HepG2 (cell line): ENCODE data around the gene NR1H2. TPM values are rescaled to one million over a fixed set of nuclear protein-coding genes. Genes with fewer than 3 reads are reported as not detected.
A peak's percentile ranks its signal among the peaks of the same experiment; 100 is the strongest.

Experiments
- ATAC-seq: fragments of 200-7000 bp; cut with Tn5 transposase; 3 replicates; pipeline ENCODE4 v1.9.1; 2020; ENCODE audit warnings: mild to moderate bottlenecking, moderate library complexity
- BruUV-seq: library from RNA; stranded (reverse); fragments of 400-500 nt; replicated peaks from 2 replicates; lab custom pipeline; 2021; lab: Mats Ljungman, UMichigan
- CTCF ChIA-PET: fragments of 300-600 bp; formaldehyde crosslinking; extraction: SDS; loops from one replicate; lab custom pipeline; 2021; ENCODE audit warnings: low total read pairs, inconsistent platforms, low intra/inter-chr PET ratio; lab: Yijun Ruan, JAX
- POLR2A ChIA-PET: fragments of 350-600 bp; sonication (Branson Sonifier 250); formaldehyde crosslinking; loops from one replicate; lab custom pipeline; 2020; ENCODE audit warnings: antibody characterized with exemption, inconsistent platforms; lab: Yijun Ruan, JAX
- DNase-seq: peaks from one replicate; pipeline ENCODE4 v3.0.0-alpha.2; 2015; ENCODE audit warnings: low spot score
- FAIRE-seq: peaks from 3 replicates; lab custom pipeline; 2011; peaks lifted over from hg19 to GRCh38; lab: Jason Lieb, UNC
- H2AFZ ChIP-seq: one replicate; pipeline ENCODE4 v1.6.1; 2011; ENCODE audit warnings: low read length, inconsistent platforms
- H3K27ac ChIP-seq: fragments of 300-600 bp; 3 replicates; pipeline ENCODE4 v1.8.0; 2011; ENCODE audit warnings: mixed run types, mild to moderate bottlenecking, mixed read lengths, low read length, inconsistent platforms; ENCODE audit not compliant: insufficient read depth; ENCODE audit errors: extremely low read length
- H3K27me3 ChIP-seq, 2 experiments: fragments of 200-600 bp in 1 of 2; 2 replicates in 1 of 2; 3 replicates in 1 of 2; pipeline versions ENCODE4 v1.6.0 to v1.8.0; 2011; ENCODE audit warnings: low read length in 2 of 2, mild to moderate bottlenecking in 2 of 2, moderate library complexity in 2 of 2, inconsistent platforms in 1 of 2; ENCODE audit not compliant: insufficient read depth in 2 of 2, control insufficient read depth in 1 of 2
- H3K36me3 ChIP-seq, 2 experiments: fragments of 200-600 bp in 1 of 2; replicated peaks in 1 of 2; 2 replicates in 1 of 2; 3 replicates in 1 of 2; pipeline versions ENCODE4 v1.5.1 to v1.8.0; 2011; ENCODE audit warnings: low read length in 2 of 2, inconsistent platforms in 1 of 2; ENCODE audit not compliant: insufficient read depth in 2 of 2, control insufficient read depth in 1 of 2
- H3K4me1 ChIP-seq: 2 replicates; pipeline ENCODE4 v1.5.1; 2012; ENCODE audit warnings: low read length, inconsistent platforms; ENCODE audit not compliant: insufficient read depth
- H3K4me2 ChIP-seq: 2 replicates; pipeline ENCODE4 v1.6.0; 2011; ENCODE audit warnings: low read depth, low read length, inconsistent platforms
- H3K4me3 ChIP-seq, 3 experiments: fragments of 200-600 bp in 1 of 3; sonication (generic), shearing (Covaris generic) in 1 of 3; replicated peaks in 1 of 3; 2 replicates each; pipeline ENCODE4 v1.5.1; 2011 to 2016; ENCODE audit warnings: low read length in 3 of 3, inconsistent platforms in 2 of 3, low read depth in 2 of 3, mild to moderate bottlenecking in 2 of 3, control low read depth in 1 of 3, mixed read lengths in 1 of 3; ENCODE audit not compliant: insufficient read depth in 1 of 3
- H3K79me2 ChIP-seq: one replicate; pipeline ENCODE4 v1.6.1; 2011; ENCODE audit warnings: low read length, inconsistent platforms; ENCODE audit not compliant: insufficient read depth
- H3K9ac ChIP-seq: 2 replicates; pipeline ENCODE4 v1.6.0; 2011; ENCODE audit warnings: mild to moderate bottlenecking, low read depth, low read length, inconsistent platforms; ENCODE audit not compliant: insufficient read depth
- H3K9me3 ChIP-seq: 2 replicates; pipeline ENCODE4 v1.5.1; 2012; ENCODE audit warnings: mild to moderate bottlenecking, low read length
- H4K20me1 ChIP-seq: 2 replicates; pipeline ENCODE4 v1.6.0; 2011; ENCODE audit warnings: inconsistent platforms, mild to moderate bottlenecking, low read length, moderate library complexity; ENCODE audit not compliant: insufficient read depth
- HNF1A ChIP-seq, 2 experiments: sonication (generic) in 1 of 2; formaldehyde crosslinking in 1 of 2; IDR thresholded peaks; 2 replicates each; pipeline versions ENCODE4 v1.4.0 to v1.6.1; 2016 to 2020; ENCODE audit warnings: borderline replicate concordance in 1 of 2, low read depth in 1 of 2, mild to moderate bottlenecking in 1 of 2, missing genetic modification reagents in 1 of 2
- NR2F2 ChIP-seq: IDR thresholded peaks from 2 replicates; pipeline ENCODE4 v1.6.1; 2012; ENCODE audit warnings: low read depth, inconsistent platforms, borderline replicate concordance
- ZNF350 ChIP-seq: sonication (generic); formaldehyde crosslinking; IDR thresholded peaks from 2 replicates; pipeline ENCODE4 v1.4.0; 2020; ENCODE audit warnings: mild to moderate bottlenecking, low read depth, missing genetic modification reagents, borderline replicate concordance
- ZNF772 ChIP-seq: sonication (generic); formaldehyde crosslinking; IDR thresholded peaks from 2 replicates; pipeline ENCODE4 v1.5.0; 2020; ENCODE audit warnings: mild to moderate bottlenecking, missing genetic modification reagents
- WGBS: methylation state at CpG from one replicate; pipeline ENCODE4 v1.1.6; 2017; ENCODE audit warnings: low lambda C conversion rate; 5-methylcytosine and 5-hydroxymethylcytosine counted together
- in situ Hi-C: cut with HindIII; loops from 2 replicates; pipeline ENCODE4 v1.10.0; 2017; ENCODE audit warnings: low pct_unique_long_range_greater_than_20kb; ENCODE audit not compliant: extremely low pct_ligation_motif_present
- intact Hi-C: fragments of 100-400 bp; cut with micrococcal nuclease; formaldehyde crosslinking; loops from one replicate; pipeline ENCODE4 v1.10.0; 2022; ENCODE audit not compliant: unreplicated experiment
- polyA plus RNA-seq, 8 experiments: library from polyadenylated mRNA; depleted of rRNA in 3 of 8; stranded (reverse) in 7 of 8; unstranded in 1 of 8; fragments of >200 nt; fragmentation: Illumina TruSeq in 4 of 8; extraction: Trizol in 4 of 8; gene quantifications; 2 replicates each; pipeline versions ENCODE4 v1.2.1 to v1.2.3, GENCODE V29; 2011 to 2016; ENCODE audit warnings: low read depth in 4 of 8, missing spikeins in 1 of 8, mixed read lengths in 1 of 8; ENCODE audit not compliant: insufficient read depth in 1 of 8
- total RNA-seq, 5 experiments: library from RNA; depleted of rRNA; stranded (reverse); fragments of >200 nt; fragmentation: Illumina TruSeq; extraction: Trizol; gene quantifications; 2 replicates each; pipeline ENCODE4 v1.2.3, GENCODE V29; 2016; ENCODE audit warnings: low read depth in 1 of 5

The NR1H2 gene
- total and polyA plus RNA-seq, 2 of the 13 experiments (the other 11 are each of a cell fraction or from before 2014, with no cell fraction given): 10.3 to 13.5 TPM

DNA sequence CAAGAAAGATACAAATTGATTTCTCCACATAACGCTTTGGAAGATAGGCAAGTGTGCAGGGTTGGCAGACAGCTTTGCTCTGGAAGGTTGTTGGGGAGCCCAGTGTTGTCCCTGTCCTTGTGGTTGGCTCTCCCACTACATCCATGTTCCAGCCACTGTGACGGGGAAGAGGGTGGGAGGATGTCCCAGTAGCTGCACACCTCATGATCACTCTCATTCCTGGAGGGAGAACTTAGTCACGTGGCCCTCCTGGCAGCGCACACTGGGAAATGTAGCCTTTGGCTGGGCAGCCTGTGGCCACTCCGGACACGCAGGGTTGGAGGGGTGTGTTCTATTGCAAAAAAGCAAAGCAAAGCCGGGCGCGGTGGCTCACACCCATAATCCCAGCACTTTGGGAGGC, 17.8 kb downstream of the NR1H2 start (continued):
- TF ChIP-seq HNF1A (IDR thresholded peaks at IDR 0.05; ENCODE audit: low read depth) (no peak), HNF1A (CRISPR knock-in tag; IDR thresholded peaks at IDR 0.05; ENCODE audit: borderline replicate concordance) (no peak)

DNA sequence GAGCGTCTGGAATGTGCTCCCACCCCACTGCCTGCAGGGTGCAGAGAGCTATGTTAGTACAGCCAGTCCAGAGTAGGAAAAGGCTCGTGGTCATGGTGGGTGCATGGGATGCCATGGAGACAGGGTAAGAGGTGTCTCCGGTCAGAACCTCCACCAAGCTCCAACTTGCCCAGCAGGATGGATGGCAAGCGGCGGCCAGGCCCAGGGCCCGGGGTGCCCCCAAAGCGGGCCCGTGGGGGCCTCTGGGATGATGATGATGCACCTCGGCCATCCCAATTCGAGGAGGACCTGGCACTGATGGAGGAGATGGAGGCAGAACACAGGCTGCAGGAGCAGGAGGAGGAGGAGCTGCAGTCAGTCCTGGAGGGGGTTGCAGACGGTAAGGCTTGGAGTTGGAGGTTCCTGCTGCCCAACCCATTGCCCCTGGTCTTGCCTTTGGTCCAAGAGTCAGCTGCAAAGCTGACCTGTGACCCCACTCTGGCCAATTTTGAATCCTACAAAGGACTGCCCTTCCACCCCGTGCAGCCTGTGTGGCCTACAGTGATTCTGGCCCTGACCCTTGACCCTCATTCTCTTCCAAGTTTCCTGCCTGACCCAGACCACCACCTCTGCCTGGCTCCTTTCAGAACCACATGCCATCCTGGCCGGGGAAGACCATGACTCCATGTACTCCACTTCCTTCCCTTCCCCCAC, 22.6 kb downstream of the NR1H2 start:
- CTCF ChIA-PET: no interaction called here
- in situ Hi-C loops: no loop called here
- no peak for TF ChIP-seq ZNF350 (CRISPR knock-in tag)
- 0 out of 2 replicates have a peak, but pooled peaks have one; percentile 28 for TF ChIP-seq NR2F2
- no peak for TF ChIP-seq ZNF772
- TF ChIP-seq, all 625 proteins: peak for 1
- no peak overlapping the region for H2AFZ ChIP-seq
- H3K36me3 ChIP-seq: peaks cover 7 to 14% of the 10 kb centered on the region in 2 experiments; a peak in 3 of 5 replicates
- no peak overlapping the region for H3K4me3 ChIP-seq
- peaks cover 8% of the 10 kb centered on the region for H3K4me1 ChIP-seq
- 81% methylated on average over 13 of the region's 13 CpGs for WGBS
- no peak overlapping the region for H3K4me2 ChIP-seq
- no peak for FAIRE-seq
- H3K79me2 ChIP-seq: peaks cover 5% of the 10 kb centered on the region
- H3K9me3 ChIP-seq: no peaks in the 10 kb centered on the region
- BruUV-seq: no TSS peak
- H3K27ac ChIP-seq: no peak overlapping the region
- POLR2A ChIA-PET: interaction anchor here (0.6 kb wide), 1 partner anchor 15 kb away, joined by 3 read pairs; the partner anchor contains the start of gene POLD1
- no peak for DNase-seq
- no peak overlapping the region for H3K9ac ChIP-seq
- no peaks in the 10 kb centered on the region; a peak in 1 of 5 replicates for H3K27me3 ChIP-seq
- peak; percentile 24; the same call in 1 of the 3 replicates for ATAC-seq
- H4K20me1 ChIP-seq: no peaks in the 10 kb centered on the region
- intact Hi-C loops: no loop called here
